DND-41 (cell line): ENCODE data around the gene HSD17B2.

Experiments
- EZH2 ChIP-seq: IDR thresholded peaks from 3 replicates; pipeline ENCODE4 v1.6.1; 2012; ENCODE audit warnings: borderline replicate concordance, low read depth, mild to moderate bottlenecking, moderate library complexity, low read length, inconsistent platforms; ENCODE audit not compliant: severe bottlenecking
- TF ChIP-seq, protein P1 (sequence below): IDR thresholded peaks from 2 replicates; pipeline ENCODE4 v1.5.1; 2012; ENCODE audit warnings: borderline replicate concordance, low read length, moderate library complexity, mild to moderate bottlenecking; ENCODE audit not compliant: poor library complexity, severe bottlenecking; ENCODE audit errors: extremely low read depth

DNA sequence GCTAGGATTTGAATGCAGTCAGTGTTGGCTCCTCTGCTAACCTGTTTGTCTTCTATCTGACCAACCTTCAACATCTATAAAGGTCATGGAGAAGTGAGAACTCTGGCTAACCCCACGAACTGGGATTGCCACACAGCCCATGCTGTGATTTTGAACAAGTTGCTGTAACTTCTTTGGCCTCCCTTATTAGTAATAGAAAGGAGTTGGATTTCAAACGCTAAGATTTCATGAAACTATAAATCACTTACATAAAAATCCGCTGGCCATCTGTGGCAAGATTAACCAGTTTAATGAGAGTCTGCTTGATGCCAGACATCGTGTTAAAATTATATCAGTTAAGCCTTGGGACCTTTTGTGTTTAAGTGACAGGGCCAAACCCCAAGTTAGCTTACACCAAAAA is 53.4 kb downstream of the HSD17B2 start:
- TF ChIP-seq, protein P1, sequence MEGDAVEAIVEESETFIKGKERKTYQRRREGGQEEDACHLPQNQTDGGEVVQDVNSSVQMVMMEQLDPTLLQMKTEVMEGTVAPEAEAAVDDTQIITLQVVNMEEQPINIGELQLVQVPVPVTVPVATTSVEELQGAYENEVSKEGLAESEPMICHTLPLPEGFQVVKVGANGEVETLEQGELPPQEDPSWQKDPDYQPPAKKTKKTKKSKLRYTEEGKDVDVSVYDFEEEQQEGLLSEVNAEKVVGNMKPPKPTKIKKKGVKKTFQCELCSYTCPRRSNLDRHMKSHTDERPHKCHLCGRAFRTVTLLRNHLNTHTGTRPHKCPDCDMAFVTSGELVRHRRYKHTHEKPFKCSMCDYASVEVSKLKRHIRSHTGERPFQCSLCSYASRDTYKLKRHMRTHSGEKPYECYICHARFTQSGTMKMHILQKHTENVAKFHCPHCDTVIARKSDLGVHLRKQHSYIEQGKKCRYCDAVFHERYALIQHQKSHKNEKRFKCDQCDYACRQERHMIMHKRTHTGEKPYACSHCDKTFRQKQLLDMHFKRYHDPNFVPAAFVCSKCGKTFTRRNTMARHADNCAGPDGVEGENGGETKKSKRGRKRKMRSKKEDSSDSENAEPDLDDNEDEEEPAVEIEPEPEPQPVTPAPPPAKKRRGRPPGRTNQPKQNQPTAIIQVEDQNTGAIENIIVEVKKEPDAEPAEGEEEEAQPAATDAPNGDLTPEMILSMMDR, result no peak
- no peak for TF ChIP-seq EZH2
